Activated T-helper 17 cell treated with anti-CD3 and anti-CD28 coated beads, Interleukin-2, amount 50 U/mL, for 72 hours (primary cell): Measurements from ENCODE around the gene OTOL1. TPM values are rescaled to one million over a fixed set of nuclear protein-coding genes. Genes with fewer than 3 reads are reported as not detected.

ENCODE experiments used
- ATAC-seq: fragments of 150-1000 bp; cut with Tn5 transposase; replicated peaks from 2 replicates; pipeline ENCODE4 v1.10.0; 2021; ENCODE audit warnings: mild to moderate bottlenecking, moderate library complexity
- H3K27ac Mint-ChIP-seq: one replicate; pipeline ENCODE4 v1.8.0; 2022; ENCODE audit warnings: mixed read lengths
- H3K27me3 Mint-ChIP-seq: one replicate; pipeline ENCODE4 v1.8.0; 2022; ENCODE audit warnings: mixed read lengths
- H3K36me3 Mint-ChIP-seq: one replicate; pipeline ENCODE4 v1.8.0; 2022; ENCODE audit warnings: low read depth, mild to moderate bottlenecking, mixed read lengths
- H3K4me1 Mint-ChIP-seq: one replicate; pipeline ENCODE4 v1.8.0; 2022; ENCODE audit warnings: mixed read lengths
- H3K4me3 Mint-ChIP-seq: one replicate; pipeline ENCODE4 v1.8.0; 2022; ENCODE audit warnings: mild to moderate bottlenecking, mixed read lengths
- H3K9me3 Mint-ChIP-seq: one replicate; pipeline ENCODE4 v1.8.0; 2022; ENCODE audit warnings: mixed read lengths
- total RNA-seq, 2 donors: library from RNA; stranded (reverse); gene quantifications; one replicate each; pipeline ENCODE4 v1.2.3, GENCODE V29; 2022

Gene OTOL1
- total RNA-seq, 2 donors from 2014 or later = not detected

DNA sequence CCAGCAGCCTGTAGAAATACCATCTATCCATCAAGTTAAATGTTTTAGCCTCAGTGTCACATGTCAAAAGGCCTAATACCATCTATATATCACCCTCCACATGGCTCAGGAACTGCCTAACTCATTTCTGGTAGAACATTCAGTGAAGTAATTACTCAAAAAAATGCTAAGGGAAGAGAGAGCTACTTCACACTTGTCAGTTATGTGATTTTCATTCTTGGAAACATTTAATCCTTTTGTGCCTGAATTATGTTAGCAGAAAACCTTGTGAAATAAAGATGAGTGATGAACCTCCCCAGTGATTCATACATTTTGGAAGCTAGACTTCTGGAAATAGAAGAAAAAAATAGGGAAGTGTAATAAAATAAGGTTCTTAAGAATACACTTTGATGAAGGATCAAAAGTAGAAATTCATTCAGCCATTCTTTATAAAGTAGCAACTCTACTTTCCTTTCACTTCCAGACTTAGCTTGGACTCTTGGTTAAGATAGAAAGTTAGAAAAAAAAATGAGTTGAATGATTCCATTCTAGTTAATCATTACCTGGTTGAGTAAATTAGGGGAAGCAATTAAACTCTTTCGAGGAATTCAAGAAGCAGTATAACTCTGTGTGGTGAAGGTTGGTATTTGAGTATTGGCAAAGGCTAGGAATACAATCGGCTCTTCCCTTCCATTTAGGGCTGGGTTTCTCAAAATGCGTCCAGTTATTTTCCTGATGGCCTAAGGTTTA, 3.6 kb downstream of the OTOL1 start:
- no peak overlapping the region for H3K4me3 Mint-ChIP-seq
- no peaks in the 10 kb centered on the region for H3K9me3 Mint-ChIP-seq
- H3K27me3 Mint-ChIP-seq = peaks cover 7% of the 10 kb centered on the region
- H3K36me3 Mint-ChIP-seq = no peaks in the 10 kb centered on the region
- H3K27ac Mint-ChIP-seq = no peak overlapping the region
- no peaks in the 10 kb centered on the region for H3K4me1 Mint-ChIP-seq
- ATAC-seq = no peak

- no peaks in the 10 kb centered on the region for H3K9me3 Mint-ChIP-seq
- no peak overlapping the region for H3K4me3 Mint-ChIP-seq
- H3K4me1 Mint-ChIP-seq = no peaks in the 10 kb centered on the region
- ATAC-seq = no peak
- H3K27ac Mint-ChIP-seq = no peak overlapping the region
- H3K36me3 Mint-ChIP-seq = no peaks in the 10 kb centered on the region
- peaks cover 4% of the 10 kb centered on the region for H3K27me3 Mint-ChIP-seq
Measured at GRCh38 chr3:161503271-161503670, 6.7 kb downstream of the OTOL1 start.

- Mint-ChIP-seq H3K4me3 (no peak overlapping the region), H3K27ac (no peak overlapping the region), H3K27me3 (no peaks in the 10 kb centered on the region), H3K9me3 (no peaks in the 10 kb centered on the region), H3K4me1 (no peaks in the 10 kb centered on the region), H3K36me3 (no peaks in the 10 kb centered on the region)
- ATAC-seq = no peak
Measured at GRCh38 chr3:161508852-161509477, 12.4 kb downstream of the OTOL1 start.

GRCh38 chr3:161510510-161511260, 14.1 kb downstream of the OTOL1 start:
- no peak for ATAC-seq
- H3K27ac Mint-ChIP-seq = no peak overlapping the region
- H3K36me3 Mint-ChIP-seq = no peaks in the 10 kb centered on the region
- no peaks in the 10 kb centered on the region for H3K9me3 Mint-ChIP-seq
- H3K4me1 Mint-ChIP-seq = no peaks in the 10 kb centered on the region
- no peak overlapping the region for H3K4me3 Mint-ChIP-seq
- peaks cover 6% of the 10 kb centered on the region for H3K27me3 Mint-ChIP-seq

GRCh38 chr3:161523916-161524315, 27.3 kb downstream of the OTOL1 start:
- Mint-ChIP-seq H3K4me3 (no peak overlapping the region), H3K36me3 (no peaks in the 10 kb centered on the region), H3K27ac (no peak overlapping the region), H3K27me3 (no peaks in the 10 kb centered on the region), H3K4me1 (no peaks in the 10 kb centered on the region), H3K9me3 (no peaks in the 10 kb centered on the region)
- no peak for ATAC-seq

DNA sequence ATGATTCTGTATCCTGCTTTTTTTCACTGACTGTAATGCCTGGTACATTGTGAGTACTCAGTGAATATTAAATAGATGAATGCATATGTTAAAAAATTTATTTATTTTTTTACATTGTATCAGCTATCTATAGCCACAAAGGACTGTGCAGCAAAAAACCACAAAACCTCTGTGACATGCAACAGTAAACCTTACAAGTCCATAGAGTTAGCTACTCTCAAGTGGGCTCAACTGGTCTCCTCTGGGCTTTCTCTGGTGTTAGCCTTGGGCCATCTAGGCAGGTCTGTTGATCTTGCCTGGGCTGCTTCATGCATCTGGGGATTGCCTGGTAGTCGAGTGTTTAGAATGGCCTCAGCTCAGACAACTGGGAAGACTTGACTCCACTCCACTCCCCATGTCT, 35.3 kb downstream of the OTOL1 start:
- H3K9me3 Mint-ChIP-seq = no peaks in the 10 kb centered on the region
- peaks cover 3% of the 10 kb centered on the region for H3K27me3 Mint-ChIP-seq
- H3K4me1 Mint-ChIP-seq = no peaks in the 10 kb centered on the region
- H3K4me3 Mint-ChIP-seq = no peak overlapping the region
- no peak overlapping the region for H3K27ac Mint-ChIP-seq
- ATAC-seq = no peak
- no peaks in the 10 kb centered on the region for H3K36me3 Mint-ChIP-seq

- Mint-ChIP-seq H3K27me3 (peaks cover 4% of the 10 kb centered on the region), H3K4me3 (no peak overlapping the region), H3K9me3 (no peaks in the 10 kb centered on the region), H3K27ac (no peak overlapping the region), H3K4me1 (no peaks in the 10 kb centered on the region), H3K36me3 (no peaks in the 10 kb centered on the region)
- no peak for ATAC-seq
Measured at GRCh38 chr3:161540594-161540993, 44.0 kb downstream of the OTOL1 start.

GRCh38 chr3:161545824-161546223, 49.2 kb downstream of the OTOL1 start:
- H3K27me3 Mint-ChIP-seq = peaks cover 11% of the 10 kb centered on the region
- H3K4me1 Mint-ChIP-seq = no peaks in the 10 kb centered on the region
- H3K36me3 Mint-ChIP-seq = no peaks in the 10 kb centered on the region
- no peak overlapping the region for H3K4me3 Mint-ChIP-seq
- no peak overlapping the region for H3K27ac Mint-ChIP-seq
- H3K9me3 Mint-ChIP-seq = no peaks in the 10 kb centered on the region
- no peak for ATAC-seq

DNA sequence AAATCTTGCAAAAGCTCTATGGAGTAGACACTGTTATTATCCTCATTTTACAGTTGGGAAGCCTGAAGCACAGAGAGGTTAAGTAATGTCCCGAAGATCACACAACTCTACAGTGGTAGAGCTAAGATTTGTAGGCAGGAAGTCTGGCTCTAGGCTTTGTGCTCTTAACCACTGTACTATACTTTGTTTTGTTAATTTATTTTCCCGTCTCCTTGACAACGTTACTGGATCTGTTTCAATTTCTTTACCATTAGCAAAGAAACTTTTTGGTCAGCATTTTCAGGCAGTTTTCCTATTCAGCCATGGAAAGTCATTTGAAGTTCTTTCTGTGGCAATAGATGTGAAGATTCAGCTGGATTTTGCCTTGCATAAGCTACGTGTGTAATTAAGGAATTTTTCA, 51.7 kb downstream of the OTOL1 start:
- H3K27me3 Mint-ChIP-seq = peaks cover 16% of the 10 kb centered on the region
- H3K27ac Mint-ChIP-seq = no peak overlapping the region
- no peak for ATAC-seq
- H3K4me1 Mint-ChIP-seq = no peaks in the 10 kb centered on the region
- no peaks in the 10 kb centered on the region for H3K9me3 Mint-ChIP-seq
- H3K4me3 Mint-ChIP-seq = no peak overlapping the region
- no peaks in the 10 kb centered on the region for H3K36me3 Mint-ChIP-seq

DNA sequence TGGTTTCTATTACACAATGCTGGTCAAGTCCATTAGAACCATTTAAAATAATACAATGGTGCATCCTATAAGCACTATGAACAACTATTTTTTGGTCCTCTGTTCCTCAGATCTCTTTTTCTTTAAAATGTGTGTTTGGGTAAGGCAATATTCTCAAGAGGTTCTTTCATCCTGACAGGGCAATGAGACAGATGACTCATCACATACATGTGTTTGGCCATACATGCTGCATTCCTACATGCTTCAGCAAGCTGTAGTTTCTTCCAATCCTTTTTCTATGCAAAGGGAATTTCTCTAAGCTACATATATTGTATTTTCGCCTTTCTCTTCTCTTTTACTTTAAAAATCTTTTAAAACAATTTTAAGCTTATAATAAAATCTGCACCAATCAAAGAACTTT, 52.7 kb downstream of the OTOL1 start:
- peaks cover 16% of the 10 kb centered on the region for H3K27me3 Mint-ChIP-seq
- no peaks in the 10 kb centered on the region for H3K36me3 Mint-ChIP-seq
- H3K4me3 Mint-ChIP-seq = no peak overlapping the region
- ATAC-seq = no peak
- H3K9me3 Mint-ChIP-seq = no peaks in the 10 kb centered on the region
- no peaks in the 10 kb centered on the region for H3K4me1 Mint-ChIP-seq
- no peak overlapping the region for H3K27ac Mint-ChIP-seq

GRCh38 chr3:161550491-161551195, 54.0 kb downstream of the OTOL1 start:
- no peak for ATAC-seq
- H3K4me3 Mint-ChIP-seq = no peak overlapping the region
- H3K27ac Mint-ChIP-seq = no peak overlapping the region
- no peaks in the 10 kb centered on the region for H3K4me1 Mint-ChIP-seq
- no peaks in the 10 kb centered on the region for H3K36me3 Mint-ChIP-seq
- H3K27me3 Mint-ChIP-seq = peaks cover 20% of the 10 kb centered on the region
- H3K9me3 Mint-ChIP-seq = no peaks in the 10 kb centered on the region

GRCh38 chr3:161551697-161552096, 55.1 kb downstream of the OTOL1 start:
- H3K9me3 Mint-ChIP-seq = no peaks in the 10 kb centered on the region
- no peaks in the 10 kb centered on the region for H3K4me1 Mint-ChIP-seq
- H3K27me3 Mint-ChIP-seq = peaks cover 24% of the 10 kb centered on the region
- no peaks in the 10 kb centered on the region for H3K36me3 Mint-ChIP-seq
- no peak overlapping the region for H3K4me3 Mint-ChIP-seq
- no peak overlapping the region for H3K27ac Mint-ChIP-seq
- ATAC-seq = no peak

- H3K4me1 Mint-ChIP-seq = no peaks in the 10 kb centered on the region
- no peak overlapping the region for H3K27ac Mint-ChIP-seq
- ATAC-seq = no peak
- no peaks in the 10 kb centered on the region for H3K36me3 Mint-ChIP-seq
- H3K27me3 Mint-ChIP-seq = peaks cover 24% of the 10 kb centered on the region
- H3K4me3 Mint-ChIP-seq = no peak overlapping the region
- H3K9me3 Mint-ChIP-seq = no peaks in the 10 kb centered on the region
Measured at GRCh38 chr3:161552984-161553560, 56.5 kb downstream of the OTOL1 start.
